Type B pancreatic cell (in vitro differentiated cells): Measurements from ENCODE around the gene OR5K2. TPM values are rescaled to one million over a fixed set of nuclear protein-coding genes. Genes with fewer than 3 reads are reported as not detected.

Experiments
- DNase-seq: peaks from one replicate; pipeline ENCODE4 v3.0.0; 2021; ENCODE audit warnings: mixed read lengths; ENCODE audit not compliant: unreplicated experiment; ENCODE audit errors: extremely low spot score
- H3K27ac Mint-ChIP-seq: 2 replicates; pipeline ENCODE4 v1.8.0; 2021; ENCODE audit warnings: mild to moderate bottlenecking, mixed read lengths
- H3K27me3 Mint-ChIP-seq: 2 replicates; pipeline ENCODE4 v1.8.0; 2021; ENCODE audit warnings: mixed read lengths
- H3K36me3 Mint-ChIP-seq: 2 replicates; pipeline ENCODE4 v1.8.0; 2021; ENCODE audit warnings: mixed read lengths
- H3K4me1 Mint-ChIP-seq: one replicate; pipeline ENCODE4 v1.8.0; 2021; ENCODE audit warnings: mixed read lengths; ENCODE audit not compliant: unreplicated experiment
- H3K4me3 Mint-ChIP-seq: 2 replicates; pipeline ENCODE4 v1.8.0; 2021; ENCODE audit warnings: mild to moderate bottlenecking, mixed read lengths
- H3K9me3 Mint-ChIP-seq: 2 replicates; pipeline ENCODE4 v1.8.0; 2021; ENCODE audit warnings: mixed read lengths
- CTCF ChIP-seq: fragments of 200-600 bp; sonication (generic); conservative IDR thresholded peaks from 2 replicates; pipeline ENCODE4 v1.5.0; 2021; ENCODE audit warnings: antibody characterized with exemption, mild to moderate bottlenecking
- total RNA-seq: library from RNA; stranded (reverse); gene quantifications from 2 replicates; pipeline ENCODE4 v1.2.1, GENCODE V29; 2021; ENCODE audit warnings: low replicate concordance

The OR5K2 gene
- total RNA-seq, 1 donor from 2014 or later, result not detected

- Mint-ChIP-seq H3K27ac (no peak overlapping the region), H3K4me1 (no peaks in the 10 kb centered on the region), H3K27me3 (no peaks in the 10 kb centered on the region), H3K36me3 (peaks cover 3% of the 10 kb centered on the region), H3K9me3 (no peaks in the 10 kb centered on the region), H3K4me3 (no peak overlapping the region)
- no peak for DNase-seq
- TF ChIP-seq CTCF, result no peak
Observed at GRCh38 chr3:98501270-98501669, 3.8 kb downstream of the OR5K2 start.

- Mint-ChIP-seq H3K27me3 (no peaks in the 10 kb centered on the region), H3K4me3 (no peak overlapping the region), H3K4me1 (no peaks in the 10 kb centered on the region), H3K36me3 (peaks cover 3% of the 10 kb centered on the region), H3K9me3 (no peaks in the 10 kb centered on the region), H3K27ac (no peak overlapping the region)
- TF ChIP-seq CTCF, result no peak
- DNase-seq, result no peak
Observed at GRCh38 chr3:98501863-98502576, 4.5 kb downstream of the OR5K2 start.

GRCh38 chr3:98504539-98504938 is 7.1 kb downstream of the OR5K2 start:
- peaks cover 4% of the 10 kb centered on the region for H3K4me1 Mint-ChIP-seq
- H3K9me3 Mint-ChIP-seq, result no peaks in the 10 kb centered on the region
- H3K36me3 Mint-ChIP-seq, result peaks cover 3% of the 10 kb centered on the region
- no peak for TF ChIP-seq CTCF
- DNase-seq, result no peak
- no peak overlapping the region for H3K27ac Mint-ChIP-seq
- H3K27me3 Mint-ChIP-seq, result no peaks in the 10 kb centered on the region
- no peak overlapping the region for H3K4me3 Mint-ChIP-seq

GRCh38 chr3:98508582-98508981 is 11.1 kb downstream of the OR5K2 start:
- TF ChIP-seq CTCF, result no peak
- no peak for DNase-seq
- Mint-ChIP-seq H3K36me3 (peaks cover 3% of the 10 kb centered on the region), H3K9me3 (no peaks in the 10 kb centered on the region), H3K27ac (no peak overlapping the region), H3K27me3 (no peaks in the 10 kb centered on the region), H3K4me3 (no peak overlapping the region), H3K4me1 (peaks cover 5% of the 10 kb centered on the region)

- Mint-ChIP-seq H3K9me3 (no peaks in the 10 kb centered on the region), H3K4me3 (no peak overlapping the region), H3K4me1 (peaks cover 5% of the 10 kb centered on the region), H3K27me3 (no peaks in the 10 kb centered on the region), H3K27ac (peak overlapping the region; percentile 40), H3K36me3 (peaks cover 6% of the 10 kb centered on the region)
- DNase-seq, result no peak
- no peak for TF ChIP-seq CTCF
Observed at GRCh38 chr3:98512576-98512975, 15.1 kb downstream of the OR5K2 start.
